ENCODE data around the gene EHBP1.
"Not testable (repeated sequence)": the region's sequence is repeated elsewhere in the genome, so short reads cannot be mapped to it uniquely, and the experiment has no call there.

The EHBP1 gene

DNA sequence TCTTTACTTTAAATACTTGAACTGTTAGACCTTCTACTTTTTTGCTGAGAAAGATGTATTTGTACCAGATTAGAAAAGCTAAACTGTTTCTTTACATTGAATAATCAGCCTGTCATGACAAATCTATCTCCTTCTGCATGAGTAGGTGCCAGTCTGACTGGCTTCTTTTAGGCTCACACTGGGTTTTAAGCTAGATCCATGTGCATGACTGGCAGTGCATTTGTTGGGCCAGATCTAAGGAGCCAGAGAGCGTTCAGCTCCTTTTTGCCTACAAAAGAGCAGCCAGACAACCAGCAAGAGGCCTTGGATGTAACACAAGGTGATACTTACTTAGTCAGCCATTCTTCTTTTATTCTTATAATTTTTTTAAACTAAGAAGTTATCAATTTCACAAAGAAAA is 263.2 kb downstream of the EHBP1 start:
- no peak for DNase-seq

DNA sequence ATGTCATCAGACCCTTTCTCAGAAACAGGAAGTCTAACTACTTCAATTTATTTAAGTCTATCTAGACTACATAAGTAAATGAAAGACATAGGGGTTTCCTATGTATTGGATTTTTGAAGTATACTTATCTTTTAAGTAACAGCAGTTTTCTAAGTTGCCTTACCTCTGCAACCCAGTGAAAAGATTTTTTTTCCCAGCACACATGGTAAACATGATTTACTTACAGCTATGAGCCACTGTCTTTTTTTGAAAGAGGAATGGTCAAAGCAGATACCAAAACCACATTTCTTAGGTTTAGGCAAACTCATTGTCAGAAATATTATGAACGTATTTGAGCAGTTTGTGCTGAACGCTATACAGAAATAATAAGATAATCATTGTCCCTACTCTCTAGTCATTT is 266.4 kb downstream of the EHBP1 start:
- no peak for DNase-seq

DNA sequence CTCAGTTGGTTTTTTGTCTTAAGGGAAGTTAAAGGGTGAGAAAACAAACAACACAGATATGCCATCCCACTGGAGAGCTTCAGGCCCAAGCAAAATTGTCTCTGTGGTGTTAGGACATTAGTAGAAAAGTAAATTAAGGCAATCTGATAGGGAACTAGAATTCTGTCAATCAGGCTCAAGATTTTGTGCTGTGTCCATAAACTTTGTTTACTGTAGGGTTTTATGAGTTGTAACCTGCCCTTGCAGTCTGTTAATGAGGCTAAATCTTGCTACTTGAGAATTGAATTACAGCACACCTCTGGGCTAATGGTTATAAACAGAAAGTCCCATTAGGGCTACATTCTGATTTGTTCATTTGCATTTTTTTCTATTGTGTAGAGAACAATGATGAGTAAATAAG is 267.1 kb downstream of the EHBP1 start:
- DNase-seq: no peak

DNA sequence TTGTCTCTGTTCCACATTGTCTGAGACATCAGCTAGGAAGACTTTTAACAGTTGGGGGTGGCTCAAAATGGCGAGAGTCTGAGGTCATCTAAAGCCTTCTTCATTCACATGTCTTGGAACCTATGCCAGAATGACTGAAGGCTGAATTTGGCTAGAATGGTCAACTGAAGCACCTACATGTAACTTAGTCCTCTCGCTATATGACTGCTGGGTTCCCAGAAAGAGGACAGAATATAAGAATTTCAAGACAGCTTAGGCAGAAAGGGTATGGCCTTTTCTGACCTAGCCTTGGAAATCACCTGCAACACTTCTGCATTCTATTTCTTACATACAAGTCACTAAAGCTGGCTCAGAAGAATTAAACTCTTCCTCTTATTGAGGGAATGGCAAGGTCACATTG is 269.5 kb downstream of the EHBP1 start:
- no peak for DNase-seq

DNA sequence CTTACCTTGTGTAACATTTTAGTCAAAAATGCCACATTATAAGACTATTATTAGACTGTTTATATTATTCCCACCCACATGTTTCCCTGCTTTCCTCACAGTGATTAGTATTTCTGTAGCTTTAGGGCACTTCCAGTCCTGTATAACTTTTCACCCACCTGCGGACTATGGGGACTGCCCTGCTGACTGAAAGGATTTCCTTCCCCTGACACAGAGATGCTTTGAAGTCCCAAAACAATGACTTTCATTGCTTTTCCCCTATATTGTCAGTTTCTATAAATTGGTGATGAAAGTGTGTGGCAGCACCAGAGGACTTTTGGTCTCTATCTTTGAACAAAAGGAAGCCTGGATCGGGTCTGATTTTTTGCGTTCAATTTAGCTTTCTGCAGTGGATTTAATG is 286.1 kb downstream of the EHBP1 start:
- no peak for DNase-seq

DNA sequence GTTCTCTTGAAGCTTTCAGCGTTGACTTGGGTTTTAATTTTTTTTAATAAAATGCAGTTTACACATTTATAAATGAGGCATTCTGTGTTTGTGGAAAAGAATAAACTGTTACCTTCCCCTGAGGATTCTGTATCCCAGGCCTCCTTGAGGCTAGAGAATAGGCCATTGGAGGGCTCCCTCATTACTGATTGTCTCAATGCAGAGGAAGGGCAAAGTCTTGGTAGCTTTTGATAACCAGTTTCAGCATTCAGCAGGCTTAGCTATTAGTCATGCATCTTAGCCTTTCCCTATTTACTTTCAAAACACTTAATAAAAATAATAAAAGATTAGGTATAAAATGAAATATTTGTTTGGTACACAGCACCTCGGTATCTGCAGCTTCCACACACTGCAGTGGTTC is 287.0 kb downstream of the EHBP1 start:
- no peak for DNase-seq

DNA sequence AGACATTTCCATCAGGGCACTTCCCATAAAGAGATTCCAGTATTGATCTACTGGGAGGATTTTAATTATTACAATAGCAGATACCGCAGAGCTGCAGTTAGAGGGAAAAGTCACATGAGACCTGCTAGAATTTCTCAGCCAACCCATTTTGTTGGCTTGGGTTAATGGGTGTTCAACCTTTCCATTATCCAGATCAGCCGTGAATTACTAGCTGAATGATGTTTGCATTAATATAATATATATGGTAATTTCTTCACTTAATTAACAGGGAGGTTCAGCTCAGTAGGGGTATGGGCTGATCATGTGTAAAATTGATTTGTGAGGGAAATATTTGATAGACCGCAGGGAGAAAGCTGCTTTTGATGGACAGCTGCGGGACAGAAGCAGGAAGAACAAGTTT is 288.7 kb downstream of the EHBP1 start:
- no peak for DNase-seq

DNA sequence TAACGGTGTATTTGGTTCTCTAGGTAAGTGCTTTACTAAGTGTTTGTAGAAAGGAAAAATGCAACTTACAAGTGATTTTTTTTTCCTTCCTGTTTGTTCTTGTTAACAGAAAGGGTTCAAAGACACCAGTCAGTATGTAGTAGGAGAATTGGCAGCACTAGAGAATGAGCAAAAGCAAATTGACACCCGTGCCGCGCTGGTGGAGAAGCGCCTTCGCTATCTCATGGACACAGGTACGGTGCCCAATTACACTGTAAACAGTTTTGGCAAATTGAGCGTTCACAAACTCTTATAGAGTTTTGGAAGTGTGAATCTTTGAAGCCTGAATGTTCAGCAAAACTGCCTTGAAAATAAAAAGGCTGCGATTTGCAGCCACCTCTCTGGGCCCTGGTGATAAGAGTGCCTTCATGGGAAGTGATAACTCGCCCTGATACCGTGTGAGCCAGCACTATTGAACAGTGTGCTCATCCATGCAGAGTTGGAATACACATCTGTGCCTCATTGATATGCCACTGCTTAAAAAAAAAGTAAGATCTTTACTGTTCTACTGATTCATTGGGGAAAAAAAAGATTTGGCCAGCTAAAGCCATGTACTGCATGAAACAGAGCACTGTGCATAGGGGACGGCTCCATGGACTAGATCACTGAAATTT is 291.1 kb downstream of the EHBP1 start:
- DNase-seq: no peak

DNA sequence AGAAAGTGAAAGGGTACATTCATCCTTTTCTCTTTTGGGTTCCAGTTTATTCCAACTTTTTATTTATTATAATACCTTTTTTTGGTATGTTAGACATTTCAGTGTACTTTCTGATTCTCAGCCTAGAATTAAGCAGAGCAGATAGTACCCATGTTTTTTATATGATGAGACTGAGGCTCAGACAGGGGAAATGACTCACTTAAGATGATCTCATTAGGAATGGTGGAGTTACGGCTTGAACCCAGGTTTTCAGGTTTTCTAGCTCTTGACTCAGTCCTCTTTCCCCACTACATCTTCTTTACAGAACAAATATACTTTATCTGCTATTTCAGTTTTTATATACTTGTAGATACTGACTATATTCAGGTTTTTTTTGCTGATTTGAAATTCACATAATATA is 293.4 kb downstream of the EHBP1 start:
- DNase-seq: no peak

DNA sequence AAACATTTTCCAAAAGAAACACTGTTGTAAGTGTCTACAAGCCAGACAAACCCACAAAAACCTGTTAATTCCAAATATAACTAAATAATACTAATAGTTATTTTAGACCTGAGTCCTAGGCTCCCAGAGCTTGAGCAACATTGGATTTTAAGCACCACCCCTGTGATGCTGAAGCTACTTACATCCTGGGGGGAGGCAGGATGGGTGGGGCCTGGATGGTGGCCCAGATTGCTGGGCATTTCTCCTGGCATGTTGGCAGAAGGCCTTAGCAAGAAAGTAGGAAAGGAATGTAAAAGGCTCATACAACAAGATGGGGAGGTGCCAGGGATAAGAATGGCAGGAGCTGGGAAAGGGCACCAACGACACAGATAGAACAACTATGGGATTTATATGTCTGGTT is 294.4 kb downstream of the EHBP1 start:
- peak; percentile 13 for DNase-seq

DNA sequence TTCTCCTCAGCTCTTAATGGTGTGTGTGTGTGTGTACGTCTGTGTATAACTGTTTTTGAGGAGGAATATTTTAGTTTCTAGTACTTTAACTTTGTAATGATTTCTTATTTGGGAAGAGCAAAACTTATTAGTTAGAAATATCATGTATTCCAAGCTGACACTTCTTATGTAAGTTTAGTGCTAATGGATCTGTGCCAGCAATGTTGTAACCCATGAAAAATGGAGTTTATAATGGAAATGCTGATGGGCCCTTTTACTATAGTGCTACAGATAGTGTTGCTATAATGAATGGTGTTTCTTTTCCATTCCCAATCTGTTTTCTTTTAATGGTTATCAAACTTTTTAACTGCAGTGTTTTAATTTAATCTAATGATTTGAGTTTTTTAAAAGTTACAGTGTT is 295.3 kb downstream of the EHBP1 start:
- DNase-seq: no peak

DNA sequence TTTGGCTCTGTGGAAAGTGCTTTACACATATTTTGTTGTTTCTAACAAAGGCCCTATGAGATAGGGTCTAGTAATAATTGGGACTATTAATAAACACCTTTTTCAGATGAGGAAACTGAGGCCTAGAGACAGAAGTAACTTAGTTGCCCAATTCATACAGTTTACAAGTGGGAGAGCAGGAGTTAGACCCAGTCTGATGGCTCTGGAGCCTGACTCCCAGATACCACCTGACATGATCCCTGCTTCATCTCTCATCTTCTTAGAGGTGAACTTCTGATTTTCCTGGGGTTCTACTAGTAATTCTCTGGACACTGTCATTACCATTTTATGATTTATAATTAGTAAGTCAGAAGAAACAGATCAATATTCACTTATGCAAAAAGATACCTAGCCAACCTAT is 296.1 kb downstream of the EHBP1 start:
- no peak for DNase-seq

DNA sequence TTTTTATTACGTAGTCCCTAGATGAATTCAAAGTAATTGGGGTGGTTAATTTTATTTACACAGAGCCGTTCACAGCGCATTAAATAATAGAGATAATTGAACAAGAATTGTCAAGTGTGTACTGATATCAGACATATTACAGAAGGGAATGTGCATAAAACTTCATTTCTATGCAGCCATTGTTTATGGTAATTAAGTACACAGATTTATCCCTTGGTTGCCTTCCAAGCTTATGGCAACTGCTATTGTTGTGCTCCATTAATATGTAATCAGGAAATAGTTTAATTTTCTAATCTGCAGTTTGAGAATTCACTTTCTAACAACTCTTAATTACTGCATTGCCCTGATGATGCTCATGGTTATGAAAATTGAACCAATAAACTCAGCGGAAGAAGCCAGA is 297.8 kb downstream of the EHBP1 start:
- no peak for DNase-seq

DNA sequence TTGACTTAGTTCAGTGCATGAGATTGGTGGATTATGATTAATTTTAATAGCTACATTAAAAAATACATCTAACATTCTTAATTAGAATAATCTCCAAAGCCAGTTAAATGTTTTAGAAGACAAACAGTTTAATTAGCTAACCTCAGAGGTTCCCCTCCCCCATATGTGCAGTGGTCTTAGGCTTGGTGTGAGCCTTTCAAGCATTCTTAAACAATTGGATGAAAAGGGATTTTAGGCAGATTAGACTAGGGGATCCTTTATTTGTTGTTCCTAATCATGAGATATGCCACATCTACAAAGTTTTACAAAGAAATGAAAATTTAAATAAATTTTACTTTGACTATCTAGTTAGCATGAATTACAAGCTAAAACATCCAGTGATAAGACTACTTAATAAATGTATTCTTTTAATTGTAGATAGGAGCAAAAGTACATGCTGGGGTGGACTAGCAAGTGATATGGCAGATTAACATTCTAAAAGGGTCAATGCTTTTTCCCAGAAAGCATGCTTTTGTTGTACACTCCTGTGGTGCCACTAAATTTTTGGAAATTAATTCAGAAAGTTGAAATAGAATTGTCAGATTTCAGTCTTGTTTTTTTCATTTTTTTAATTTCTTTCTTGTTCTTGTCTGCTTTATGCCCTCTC is 302.4 kb downstream of the EHBP1 start:
- no peak for DNase-seq

DNA sequence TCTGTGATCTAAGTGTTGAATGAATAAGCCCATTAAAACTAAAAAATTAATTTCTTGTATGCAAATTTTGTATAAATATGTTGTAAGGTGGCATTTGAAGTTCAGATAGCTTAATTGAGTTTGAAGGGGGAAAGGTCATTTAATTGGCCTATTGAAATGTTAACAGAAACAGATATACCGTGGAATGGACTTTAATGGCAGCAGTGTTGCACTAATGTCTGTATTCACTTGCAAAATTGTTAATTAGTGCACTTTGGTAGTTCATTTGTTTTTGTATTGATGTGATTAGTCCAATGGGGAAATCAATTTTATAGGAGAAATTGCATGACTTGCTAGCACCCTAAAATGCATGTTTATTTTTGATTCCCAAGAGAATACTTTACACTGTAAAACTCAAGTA is 303.3 kb downstream of the EHBP1 start:
- no peak for DNase-seq

DNA sequence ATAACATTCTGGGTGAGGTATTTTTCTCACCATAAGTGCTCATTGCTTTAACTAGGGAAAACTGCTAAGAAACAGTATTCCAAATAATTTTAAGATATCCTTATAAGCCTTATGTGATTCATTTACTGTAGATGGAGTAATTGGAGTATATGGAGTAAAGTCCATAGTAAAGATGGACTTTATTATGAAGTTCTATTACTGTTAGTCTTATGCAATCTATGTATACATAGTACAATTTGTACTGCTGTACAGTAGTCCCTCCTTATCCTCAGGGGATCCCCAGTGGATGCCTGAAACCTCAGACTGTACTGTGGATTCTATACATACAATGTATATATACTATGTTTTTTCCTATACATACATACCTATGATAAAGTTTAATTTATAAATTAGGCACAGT is 304.0 kb downstream of the EHBP1 start:
- no peak for DNase-seq

DNA sequence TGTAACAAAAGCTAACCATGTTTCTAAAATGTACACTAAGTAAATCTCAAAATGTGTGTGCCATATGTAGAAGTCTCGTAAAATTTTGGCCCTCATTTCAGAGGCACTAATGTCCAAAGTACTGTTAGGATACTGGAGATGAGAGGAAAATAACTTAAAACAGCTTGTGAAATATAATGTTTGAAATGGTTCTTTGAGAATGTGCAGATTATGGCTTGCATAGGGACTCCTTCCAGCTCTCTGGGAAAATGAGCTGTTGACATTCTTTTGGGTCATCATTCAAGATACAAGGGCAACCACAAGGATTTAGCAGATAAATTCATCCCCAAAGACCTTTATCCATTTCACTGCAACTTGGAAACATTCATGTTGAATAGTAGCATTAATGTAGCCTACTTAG is 307.0 kb downstream of the EHBP1 start:
- no peak for DNase-seq

DNA sequence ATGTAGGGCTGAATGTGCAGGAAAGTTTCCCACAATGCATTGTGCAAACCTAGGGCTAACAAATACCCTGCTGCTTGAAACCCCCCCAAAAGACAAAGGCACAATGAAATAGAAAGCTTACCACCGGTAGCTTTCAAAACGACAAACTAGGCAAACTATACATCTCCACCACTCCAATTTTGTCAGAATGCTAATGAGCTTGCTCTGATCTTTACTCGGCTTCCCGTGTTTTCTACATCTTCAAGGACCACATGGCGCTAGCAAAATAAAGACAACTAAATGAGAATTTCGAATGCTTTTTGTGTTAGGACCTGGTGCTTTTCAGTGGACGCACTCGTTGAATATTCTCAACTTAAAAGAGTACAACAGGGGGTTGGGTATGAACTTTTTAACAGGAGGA is 307.9 kb downstream of the EHBP1 start:
- no peak for DNase-seq

DNA sequence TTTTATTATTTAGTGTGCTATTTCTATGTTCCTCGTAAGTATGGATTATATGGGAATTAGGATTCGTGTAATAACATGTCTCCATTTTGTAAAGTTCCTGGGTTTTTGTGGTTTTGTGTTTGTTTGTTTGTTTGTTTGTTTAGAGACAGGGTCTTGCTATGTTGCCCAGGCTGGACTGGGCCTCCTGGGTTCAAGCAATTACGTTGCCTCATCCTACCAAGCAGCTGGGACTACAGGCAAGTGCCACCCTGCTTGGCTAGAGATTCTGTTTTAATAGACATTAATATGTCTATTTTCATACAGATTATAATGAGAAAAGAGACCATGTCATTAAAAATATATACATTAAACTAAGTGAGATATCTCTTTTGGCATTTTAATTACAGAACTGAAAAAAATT is 309.9 kb downstream of the EHBP1 start:
- DNase-seq: no peak

DNA sequence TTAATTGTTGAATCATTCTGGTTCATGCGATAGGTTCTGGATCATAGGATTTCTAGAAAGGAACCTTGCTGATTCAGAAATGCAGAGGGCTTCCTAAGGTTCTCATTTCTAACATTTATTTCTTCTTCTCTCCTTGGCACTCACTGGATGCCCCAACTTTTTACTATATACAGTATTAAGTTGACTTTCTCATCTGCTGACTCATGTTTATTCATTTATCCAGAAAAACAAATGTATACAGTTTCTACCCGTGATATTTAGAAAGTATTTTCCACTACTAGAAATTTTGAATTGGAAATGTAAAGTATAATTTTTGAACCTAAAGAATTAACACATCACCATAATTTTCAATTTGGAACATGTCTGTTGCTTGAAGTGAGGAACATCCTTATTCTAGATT is 312.9 kb downstream of the EHBP1 start:
- no peak for DNase-seq

DNA sequence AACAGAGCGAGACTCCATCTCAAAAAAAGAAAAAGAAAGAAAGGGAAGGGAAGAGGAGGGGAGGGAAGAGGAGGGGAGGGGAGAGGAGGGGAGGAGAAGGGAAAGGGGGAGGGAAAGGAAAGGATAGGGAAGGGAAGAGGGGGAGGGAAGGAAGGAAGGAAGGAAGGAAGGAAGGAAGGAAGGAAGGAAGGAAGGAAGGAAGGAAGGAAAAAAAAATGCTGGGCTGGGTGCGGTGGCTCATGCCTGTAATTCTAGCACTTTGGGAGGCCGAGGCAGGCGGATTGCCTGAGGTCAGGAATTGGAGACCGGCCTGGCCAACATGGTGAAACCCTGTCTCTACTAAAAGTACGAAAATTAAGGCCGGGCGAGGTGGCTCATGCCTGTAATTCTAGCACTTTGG is 314.2 kb downstream of the EHBP1 start:
- not testable (repeated sequence) for DNase-seq

DNA sequence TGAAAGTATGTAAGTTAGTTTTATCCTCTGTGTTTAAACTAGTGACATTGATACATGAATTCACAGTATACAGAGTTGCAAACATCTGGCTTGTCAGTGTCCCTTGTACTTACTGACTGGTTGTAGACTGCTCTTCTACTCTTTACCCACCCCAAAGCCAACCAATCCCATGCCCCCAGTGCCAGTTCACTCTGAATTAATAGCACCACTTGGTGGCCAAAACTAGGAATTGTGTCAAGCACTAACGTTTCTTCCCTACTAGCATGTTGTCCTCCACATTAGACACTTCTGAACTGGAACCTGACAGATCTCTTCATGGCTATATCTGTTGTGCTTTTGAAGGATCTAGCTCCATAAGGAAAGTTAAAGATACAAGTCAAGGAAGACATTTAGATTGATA is 317.9 kb downstream of the EHBP1 start:
- no peak for DNase-seq

DNA sequence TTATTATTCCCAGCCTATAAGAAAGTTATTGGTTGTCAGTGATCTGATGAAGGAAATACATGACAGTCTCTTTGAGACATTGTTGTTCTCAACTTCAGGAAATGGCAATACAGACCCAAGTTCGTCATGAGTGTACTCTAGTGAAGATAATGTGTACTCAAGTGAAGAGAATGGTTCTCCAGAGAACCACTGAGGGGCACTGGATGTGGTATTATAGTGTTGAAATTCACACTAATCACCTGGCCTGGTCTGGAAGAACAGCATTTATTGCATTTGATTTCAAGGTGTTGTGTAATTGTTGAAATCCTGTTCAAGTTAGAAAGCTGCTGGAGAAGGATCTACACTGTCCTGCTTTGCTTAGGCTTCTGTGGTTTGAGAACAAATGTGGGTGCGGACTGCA is 321.7 kb downstream of the EHBP1 start:
- DNase-seq: no peak

DNA sequence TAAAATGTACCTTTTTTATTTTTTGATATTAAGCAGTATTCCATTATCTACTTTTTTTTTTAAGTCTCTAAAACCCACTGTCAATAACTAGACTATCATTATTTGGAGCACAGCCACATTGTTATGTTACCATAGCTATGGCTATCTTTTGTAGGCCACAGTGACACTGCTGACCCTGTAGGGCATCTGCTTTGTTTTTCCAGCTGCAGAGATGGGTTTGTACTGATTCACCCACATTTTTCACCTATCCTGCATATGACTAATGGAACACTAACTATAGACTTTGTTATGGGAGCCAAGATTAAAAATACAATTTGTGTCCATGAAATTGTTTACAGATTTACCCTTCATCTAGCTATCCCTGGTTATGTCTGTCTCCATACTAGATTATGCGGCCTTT is 323.5 kb downstream of the EHBP1 start:
- DNase-seq: no peak

DNA sequence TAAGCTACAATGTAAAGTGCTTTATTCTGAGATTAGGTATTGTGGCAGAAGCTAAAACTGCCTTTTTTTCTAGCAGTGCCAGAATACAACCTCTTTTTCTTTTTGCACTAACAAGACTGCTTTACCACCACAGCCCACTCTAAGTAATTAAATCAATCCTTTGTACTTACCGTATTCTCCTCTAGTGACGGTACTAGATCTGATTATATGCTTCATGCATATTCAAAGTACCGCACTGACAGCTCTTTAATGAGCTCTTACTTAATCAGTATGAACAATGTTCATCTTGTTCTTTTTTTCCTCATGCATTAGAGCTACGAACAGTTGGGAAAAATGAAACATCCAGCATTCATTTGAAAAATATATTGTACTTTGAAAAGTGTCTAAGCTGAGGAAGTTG is 329.0 kb downstream of the EHBP1 start:
- DNase-seq: no peak

Data from T1000 (cell line).